HG03039 (cell line): ENCODE measurements around the gene WARS2.

Source experiments
- ATAC-seq: cut with Tn5 transposase; IDR thresholded peaks from one replicate; pipeline ENCODE4 v1.9.1; 2021; ENCODE audit warnings: mild to moderate bottlenecking, moderate library complexity; ENCODE audit not compliant: unreplicated experiment

WARS2 gene

DNA sequence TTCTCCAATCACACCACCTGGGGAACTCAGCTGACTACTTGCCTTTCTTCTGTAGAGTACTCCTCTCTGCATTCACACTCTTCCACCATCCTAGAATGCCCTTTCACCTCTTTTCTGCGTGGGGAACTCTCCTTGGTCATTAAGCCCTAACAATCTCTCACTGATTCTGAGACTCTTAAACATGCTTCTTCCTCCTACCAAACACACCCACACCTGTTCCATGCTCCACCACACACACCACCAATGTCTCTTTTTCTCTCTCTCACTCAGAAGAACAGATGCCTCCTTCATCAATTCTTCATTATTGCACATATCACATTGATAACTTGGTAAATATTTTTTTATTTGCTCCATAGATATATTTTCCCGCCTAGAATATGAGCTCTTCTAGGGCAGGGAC is 53.6 kb downstream of the WARS2 start:
- ATAC-seq: no peak

DNA sequence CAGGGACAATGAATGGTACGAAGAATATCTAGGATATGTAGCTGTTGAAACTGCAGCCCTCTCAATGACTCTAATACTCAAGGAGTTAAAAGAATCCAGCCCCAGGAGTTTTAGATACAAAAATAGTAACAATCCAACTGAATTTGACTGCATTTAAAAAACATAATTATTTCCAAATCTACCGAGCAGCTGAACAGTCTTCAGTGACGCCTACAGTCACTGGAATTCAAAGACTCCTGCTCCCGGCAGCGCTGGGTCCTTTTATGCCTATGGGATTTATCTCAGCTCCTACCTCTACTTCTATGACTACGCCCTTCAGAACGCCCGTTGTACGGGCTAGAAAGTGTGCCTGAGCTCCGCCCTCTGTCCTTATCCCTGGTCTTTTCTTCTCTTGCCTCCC is 55.7 kb downstream of the WARS2 start:
- ATAC-seq: no peak

DNA sequence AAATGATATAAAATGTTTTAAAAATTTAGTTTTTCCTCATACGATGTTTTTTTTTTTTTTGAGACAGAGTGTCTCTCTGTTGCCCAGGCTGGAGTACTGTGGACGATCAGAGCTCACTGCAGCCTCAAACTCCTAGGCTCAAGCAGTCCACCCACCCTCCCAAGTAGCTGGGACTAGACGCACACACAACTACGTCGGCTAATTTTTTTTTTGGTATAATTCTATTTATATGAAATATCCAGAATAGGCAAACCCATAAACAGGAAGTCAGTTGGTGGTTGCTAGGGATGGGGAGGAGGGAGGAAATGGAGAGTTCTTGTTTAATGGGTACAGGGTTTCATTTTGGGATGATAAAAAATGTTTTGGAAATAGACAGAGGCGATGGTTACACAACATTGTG is 56.5 kb downstream of the WARS2 start:
- no peak for ATAC-seq

DNA sequence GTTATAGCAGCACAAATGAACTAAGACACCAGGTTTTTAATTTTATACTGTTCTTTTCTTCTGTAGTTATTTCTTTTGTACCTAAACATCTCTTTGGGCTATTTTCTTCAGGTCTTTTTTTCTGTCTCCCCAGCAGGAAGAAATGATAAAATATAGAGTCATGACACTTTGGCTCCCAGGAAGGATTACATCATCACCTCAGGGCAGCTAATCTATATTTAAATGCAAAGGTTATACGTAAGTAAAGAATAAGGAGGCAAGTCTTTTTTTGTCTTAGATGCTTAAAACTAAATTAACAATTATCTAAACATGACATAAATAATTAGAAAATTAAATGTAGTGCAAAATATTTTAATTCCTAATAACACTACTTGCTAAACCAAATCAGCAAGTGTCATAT is 57.0 kb downstream of the WARS2 start:
- ATAC-seq: no peak

DNA sequence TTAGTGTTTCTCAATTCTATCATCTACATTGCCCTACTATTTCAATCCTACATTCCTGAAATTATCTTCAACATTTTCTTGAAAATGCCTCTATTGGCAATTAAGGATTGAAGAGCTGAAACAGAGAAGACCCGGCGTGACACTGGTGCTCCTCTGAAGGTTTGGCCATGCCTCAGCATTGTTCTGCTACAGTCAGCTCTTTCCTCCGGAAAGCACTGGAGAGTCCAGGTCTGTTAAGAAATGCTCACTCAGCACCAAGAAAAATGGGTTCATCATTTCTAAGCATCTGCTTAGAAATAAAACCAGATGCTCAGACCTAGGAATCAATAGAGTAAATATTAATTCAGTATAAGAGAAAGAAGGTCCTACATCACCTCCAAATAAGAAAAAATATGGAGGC is 58.8 kb downstream of the WARS2 start:
- ATAC-seq: no peak

DNA sequence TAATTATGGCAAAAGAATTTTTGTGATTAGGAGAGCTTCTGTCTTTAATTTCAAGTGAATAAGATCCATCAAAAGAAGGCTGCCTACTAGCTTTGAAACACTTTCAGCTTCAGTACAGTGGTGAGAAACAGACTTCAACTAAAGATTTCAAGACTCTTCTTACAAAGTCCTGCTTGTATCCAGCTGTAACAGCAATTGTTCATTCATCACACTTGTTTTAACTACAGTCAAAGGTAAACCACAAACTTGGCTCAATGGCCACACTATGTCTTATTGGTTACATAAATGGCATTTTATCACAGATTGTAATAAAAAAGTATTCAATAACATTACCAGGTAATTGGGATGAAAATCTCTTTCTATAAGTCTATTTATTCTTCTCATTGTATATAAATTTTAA is 59.2 kb downstream of the WARS2 start:
- ATAC-seq: no peak

DNA sequence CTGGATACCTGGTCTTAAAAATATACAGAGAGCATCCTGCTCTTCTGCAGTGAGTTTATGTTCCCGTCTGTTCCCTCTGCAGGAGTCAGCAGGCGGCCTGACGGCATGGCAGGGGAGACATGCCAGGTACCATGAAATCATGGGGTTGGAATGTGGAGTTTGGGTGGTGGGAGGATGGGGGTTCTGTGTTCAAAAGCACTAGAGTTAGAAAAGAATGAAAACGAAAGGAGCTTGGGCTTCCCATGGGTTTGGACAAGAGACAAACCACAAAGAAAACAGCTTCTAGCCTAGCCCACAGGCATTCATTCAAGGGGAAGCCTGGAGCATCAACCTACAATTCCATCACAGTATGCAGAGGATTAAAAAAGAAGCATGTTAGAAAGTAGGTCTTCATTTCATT is 59.9 kb downstream of the WARS2 start:
- no peak for ATAC-seq

DNA sequence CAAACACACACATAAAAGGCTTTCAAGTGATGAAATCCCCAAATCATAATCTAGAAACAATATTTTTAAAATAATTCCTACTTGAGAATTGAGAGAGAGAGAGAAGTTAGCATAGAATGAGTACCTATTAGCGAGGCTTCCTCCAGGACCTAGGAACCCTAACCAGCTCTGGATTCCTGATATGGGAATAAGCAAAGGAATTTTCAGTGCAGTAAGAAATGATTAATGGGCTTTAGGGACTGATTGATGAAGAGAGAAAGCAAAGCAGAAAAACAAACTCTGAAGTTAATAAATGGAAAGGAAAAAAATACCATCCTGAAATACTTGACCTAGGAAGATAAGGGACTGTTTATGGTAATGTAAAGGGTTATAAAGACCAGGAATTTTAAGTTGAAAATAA is 60.6 kb downstream of the WARS2 start:
- no peak for ATAC-seq

DNA sequence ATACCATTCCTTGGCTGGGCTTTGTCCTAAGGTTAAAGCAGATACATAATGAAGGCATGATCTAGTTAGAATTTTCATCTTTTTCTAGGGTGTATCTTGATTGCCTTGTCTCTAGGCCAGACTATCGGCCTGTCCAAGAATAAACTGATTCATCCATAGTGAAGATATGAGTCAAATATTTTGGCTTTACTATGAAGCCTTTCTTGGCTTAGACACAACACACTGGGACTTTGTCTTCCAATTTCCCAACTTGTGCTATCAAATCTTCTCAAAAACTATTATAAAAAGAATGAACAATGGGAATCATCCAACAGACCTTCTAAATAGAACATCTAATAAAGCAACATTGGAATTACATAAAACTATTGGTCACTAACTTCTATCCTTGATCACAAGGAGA is 64.8 kb downstream of the WARS2 start:
- no peak for ATAC-seq

DNA sequence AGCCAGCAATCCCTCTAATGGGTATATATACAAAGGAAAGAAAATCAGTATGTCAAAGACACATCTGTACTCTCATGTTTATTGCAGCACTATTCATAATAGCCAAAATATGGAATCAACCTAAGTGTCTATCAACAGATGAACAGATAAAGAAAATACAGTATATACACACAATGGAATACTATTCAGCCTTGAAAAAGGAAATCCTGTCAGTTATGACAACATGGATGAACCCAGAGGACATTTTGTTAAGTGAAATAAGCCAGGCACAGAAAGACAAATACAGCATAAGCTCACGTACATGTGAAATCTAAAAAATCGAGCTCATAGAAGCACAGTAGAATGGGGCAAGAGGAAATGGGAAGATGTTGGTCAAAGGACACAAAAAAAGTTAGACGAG is 69.1 kb downstream of the WARS2 start:
- ATAC-seq: no peak

DNA sequence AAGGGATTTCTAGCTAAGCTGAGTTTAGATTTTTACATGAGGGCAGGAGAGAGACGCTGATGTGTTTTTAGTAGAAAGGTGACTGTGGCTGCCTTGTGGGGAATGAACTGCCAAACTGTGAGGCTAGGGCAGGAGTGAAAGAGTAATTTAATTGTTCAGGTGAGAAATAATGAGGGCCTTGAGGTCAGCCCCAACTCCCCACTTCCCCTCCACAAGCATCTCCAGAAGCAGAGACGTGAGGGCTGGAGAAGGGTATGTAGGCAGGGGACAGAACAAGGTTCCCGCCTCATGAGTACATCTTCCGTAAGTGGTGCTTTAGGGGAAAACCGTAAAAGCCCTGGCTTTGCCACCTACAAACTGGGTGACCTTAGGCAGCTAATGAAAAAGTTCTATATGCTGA is 70.8 kb downstream of the WARS2 start:
- no peak for ATAC-seq

DNA sequence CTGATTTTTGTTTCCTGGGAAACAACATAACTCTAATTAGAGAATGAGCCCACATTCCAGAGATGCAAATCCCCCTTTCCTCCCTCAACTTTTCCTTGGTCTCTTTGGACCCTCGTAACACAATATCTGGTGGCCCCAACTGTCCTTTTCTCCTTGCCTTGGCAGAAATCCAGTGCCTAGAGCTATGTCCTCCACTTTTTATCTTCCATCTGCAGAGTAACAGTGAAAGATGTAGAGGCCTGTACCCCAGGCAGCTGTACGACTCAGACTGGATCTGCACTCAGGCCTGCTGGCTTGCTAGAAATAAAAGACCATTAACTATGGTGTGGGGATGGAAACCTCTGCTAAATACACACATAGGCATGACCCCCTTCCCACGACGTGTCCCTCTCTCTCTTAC is 72.0 kb downstream of the WARS2 start:
- no peak for ATAC-seq

DNA sequence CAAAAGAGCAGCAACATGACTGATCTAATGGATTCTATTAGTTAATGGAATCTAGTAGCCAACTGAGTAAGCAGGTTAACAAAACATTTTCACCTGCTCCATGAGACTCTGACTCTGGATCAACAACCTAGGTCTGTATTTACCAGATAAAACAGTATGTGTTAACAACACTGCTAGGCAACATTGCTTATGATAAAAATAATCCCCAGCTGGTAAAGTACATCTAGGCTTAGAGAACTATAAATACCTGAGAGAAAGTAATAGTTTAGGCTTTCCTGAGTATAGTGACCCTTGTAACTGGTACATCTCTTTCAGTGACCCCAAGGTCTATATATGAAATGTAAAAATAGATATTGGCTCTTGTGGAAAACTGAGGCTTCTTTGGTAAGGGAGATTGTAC is 78.8 kb downstream of the WARS2 start:
- no peak for ATAC-seq

DNA sequence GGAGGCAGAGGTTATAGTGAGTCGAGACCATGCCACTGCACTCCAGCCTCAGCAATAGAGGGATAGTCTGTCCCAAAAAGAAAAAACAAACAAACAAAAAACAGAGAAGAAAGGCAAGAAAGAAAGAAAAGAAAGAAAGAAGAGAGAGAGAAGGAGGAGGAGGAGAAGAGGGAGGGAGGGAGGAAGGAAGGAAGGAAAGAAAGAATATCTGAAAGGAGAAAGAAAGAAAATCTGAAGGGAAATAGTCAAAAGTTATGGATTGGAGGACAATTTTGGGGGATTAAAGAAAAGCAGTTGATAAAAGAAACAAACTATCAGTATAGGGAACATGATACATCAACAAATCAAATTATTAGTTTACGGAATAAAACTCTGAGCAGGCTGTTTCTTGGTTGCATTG is 84.9 kb downstream of the WARS2 start:
- no peak for ATAC-seq

DNA sequence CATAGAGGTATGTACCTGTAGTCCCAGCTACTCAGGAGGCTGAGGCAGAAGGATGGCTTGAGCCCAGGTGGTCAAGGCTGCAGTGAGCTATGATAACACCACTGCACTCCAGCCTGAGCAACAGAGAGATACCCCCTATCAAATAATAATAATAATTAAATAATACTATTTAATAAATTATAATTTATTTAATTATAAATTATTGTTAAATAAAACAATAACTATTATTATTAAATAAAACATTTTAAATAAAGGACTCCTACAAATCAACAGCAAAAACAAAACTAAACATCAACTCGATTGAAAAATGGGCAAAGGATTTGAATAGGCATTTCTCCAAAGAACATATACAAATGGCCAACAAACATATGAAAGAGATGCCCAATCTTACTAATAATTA is 86.5 kb downstream of the WARS2 start:
- no peak for ATAC-seq

DNA sequence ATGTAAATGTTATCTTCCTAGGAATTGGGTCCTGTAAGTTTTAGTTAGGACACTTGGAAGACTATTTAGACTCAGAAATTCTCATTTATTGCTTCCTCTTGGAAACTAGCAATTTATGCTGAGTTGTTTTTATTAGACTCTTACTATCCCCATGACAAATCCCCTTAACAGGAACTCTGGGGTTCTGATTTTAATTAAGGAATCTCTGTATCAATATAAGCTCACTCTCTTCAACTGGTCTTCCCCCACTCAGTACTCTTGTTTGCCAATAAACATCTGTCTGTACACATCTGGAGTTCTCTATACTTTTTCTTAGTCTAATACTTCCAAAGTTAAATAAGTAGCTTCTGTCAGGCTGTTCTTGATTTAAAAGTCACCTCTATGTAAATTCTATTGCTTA is 88.2 kb downstream of the WARS2 start:
- no peak for ATAC-seq

DNA sequence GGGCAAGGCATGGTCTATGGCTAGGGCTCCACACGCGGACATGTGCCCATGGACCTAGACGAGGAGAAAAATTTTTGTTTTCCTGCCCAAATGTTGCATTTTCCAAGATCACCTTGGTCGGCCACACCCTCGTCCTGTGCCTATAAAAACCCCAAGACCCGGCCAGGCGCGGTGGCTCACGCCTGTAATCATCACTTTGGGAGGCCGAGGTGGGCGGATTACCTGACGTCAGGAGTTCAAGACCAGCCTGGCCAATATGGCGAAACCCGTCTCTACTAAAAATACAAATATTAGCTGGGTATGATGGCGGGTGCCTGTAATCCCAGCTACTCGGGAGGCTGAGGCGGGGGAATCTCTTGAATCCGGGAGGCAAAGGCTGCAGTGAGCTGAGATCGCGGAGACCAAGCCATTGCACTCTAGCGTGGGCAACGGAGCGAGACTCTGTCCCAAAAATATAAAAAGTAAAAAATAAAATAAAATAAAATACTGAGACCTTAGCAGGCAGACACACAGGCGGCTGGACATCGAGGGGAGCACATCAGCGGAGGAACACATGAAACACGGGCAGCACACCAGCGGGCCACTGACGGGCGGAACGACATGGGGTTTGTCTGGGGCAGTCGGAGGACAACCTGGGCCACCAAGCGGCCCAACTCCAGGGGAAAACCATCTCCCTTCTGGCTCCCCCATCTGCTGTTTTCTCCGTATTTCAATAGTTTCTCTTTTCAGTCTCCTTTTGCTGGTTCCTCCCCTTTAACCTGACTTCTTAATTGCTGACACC is 91.6 kb downstream of the WARS2 start:
- ATAC-seq: no peak

DNA sequence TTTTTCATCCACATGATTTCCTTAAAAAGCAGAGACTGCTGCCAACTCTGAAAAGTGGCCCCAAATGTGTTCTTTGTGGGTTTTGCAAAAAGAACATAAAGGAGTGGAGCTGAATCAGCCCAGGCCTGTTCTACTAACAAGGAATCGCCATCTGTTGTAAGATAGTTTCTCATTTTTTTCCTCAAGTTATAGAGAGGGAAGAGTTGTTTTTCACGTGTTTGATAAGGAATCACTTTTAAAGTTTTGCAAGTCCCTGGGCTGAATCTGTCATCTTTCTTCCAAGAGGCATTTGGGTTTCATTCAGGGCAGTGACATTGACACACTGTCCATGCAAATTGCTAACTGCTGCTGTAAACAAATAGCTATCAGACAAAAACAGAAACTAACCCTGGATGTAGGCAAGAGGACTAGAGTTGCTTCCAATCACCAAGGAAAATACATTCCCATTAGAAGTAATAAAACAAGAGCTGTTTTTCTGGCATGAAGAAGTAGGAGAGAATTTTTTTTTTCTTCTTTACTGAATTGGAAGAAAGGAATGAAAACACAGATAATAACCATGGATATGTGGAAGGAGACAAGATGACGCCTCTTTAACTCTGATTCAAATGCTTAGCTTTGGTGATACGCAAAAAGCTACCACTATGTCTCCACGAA is 93.5 kb downstream of the WARS2 start:
- ATAC-seq: no peak

DNA sequence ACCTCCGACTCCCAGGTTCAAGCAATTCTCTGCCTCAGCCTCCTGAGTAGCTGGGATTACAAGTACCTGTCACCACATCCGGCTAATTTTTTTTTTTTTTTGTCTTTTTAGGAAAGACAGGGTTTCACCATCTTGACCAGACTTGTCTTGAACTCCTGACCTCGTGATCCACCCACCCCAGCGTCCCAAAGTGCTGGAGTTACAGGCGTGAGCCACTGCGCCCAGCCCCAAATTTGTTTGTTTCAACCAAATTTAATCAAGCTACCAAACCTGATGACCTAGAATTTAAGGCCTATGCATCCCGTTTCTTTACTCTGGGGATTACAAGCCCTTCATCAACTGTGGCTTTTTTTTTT is 94.0 kb downstream of the WARS2 start:
- no peak for ATAC-seq

DNA sequence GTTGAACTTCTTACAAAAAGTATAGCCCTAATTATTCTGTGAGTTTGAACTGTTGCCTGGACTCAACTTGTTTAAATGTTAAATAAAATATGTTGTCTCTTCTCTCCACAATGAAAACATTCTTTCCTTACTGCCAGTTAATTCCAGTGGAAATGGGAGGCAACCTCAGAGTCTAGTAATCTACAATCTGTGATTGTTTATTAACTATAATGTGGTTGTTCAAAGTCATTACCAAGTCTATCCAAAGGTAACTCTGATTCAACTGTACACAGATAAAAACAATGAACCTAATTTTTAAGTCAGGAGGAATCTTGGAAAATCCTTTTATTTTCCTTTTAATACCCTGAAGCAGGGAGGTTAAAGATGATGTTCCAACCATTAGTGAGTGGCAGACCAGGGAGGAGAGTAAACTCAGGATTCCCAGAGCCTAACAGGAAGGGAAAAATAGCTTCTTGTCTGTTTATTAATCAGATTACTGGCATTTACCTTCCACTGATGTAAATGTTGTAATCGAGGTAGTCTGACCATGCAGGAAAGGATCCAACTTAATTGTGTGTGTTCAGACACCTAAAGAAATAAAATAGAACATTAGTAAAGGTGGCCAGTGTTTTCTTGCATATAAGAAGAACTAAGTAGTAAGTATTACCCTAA is 95.2 kb downstream of the WARS2 start:
- no peak for ATAC-seq

DNA sequence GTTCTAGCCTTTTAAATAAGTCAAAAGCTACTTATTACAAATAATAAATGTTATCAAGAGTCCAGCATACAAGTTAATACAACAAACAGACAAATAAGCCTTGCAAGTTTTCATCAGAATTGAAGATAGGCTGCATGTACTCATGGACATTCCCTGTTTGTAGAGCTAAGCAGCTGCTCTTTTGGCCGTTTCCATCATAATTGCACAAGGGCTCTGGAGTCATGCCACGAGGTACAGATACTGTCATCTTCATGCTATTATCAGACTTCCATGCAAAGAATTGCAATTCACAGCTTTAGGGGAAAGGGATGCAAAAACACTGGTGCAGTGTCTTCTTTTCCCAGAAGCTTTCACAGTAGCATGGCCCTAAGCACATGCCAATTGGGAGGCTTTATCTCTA is 99.5 kb downstream of the WARS2 start:
- no peak for ATAC-seq

DNA sequence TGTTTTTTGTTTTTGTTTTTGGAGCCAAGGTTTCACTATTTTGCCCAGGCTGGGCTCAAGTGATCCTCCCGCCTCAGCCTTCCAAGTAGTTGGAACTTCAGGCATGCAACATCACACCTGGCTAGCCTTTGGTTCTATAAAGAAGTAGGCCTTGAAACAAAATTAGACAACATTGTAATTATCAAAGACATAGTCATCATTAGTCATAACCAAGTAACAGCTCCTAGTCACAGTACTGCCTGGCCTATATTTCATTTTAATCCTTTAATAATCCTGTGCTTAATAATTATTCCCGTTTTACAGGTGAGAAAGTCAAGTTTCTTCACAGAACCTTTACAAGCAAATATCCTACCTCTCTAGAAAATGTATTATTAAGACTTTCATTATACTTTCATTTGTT is 100.0 kb downstream of the WARS2 start:
- ATAC-seq: no peak
